Body of pancreas (tissue), 4 donors: ENCODE data around the gene PCDHB13. TPM values are rescaled to one million over a fixed set of nuclear protein-coding genes. Genes with fewer than 3 reads are reported as not detected.

Source experiments
- ATAC-seq: fragments of 150-250 bp; one replicate; pipeline ENCODE4 v1.9.1; 2016
- DNase-seq, 4 donors: peaks; one replicate each; pipeline ENCODE4 v3.0.0-alpha.2; 2019
- H3K27ac ChIP-seq, 4 donors: fragments of 200-600 bp; sonication (generic); 1 replicate in 3 of 4; 2 replicates in 1 of 4; pipeline versions ENCODE4 v1.5.1 to v1.6.1; 2016 to 2019; ENCODE audit warnings: mild to moderate bottlenecking in 1 of 4, mixed read lengths in 1 of 4, moderate library complexity in 1 of 4
- H3K27me3 ChIP-seq, 2 donors: fragments of 200-600 bp; sonication (generic); one replicate each; pipeline ENCODE4 v1.6.0; 2016; ENCODE audit warnings: mild to moderate bottlenecking in 1 of 2
- H3K36me3 ChIP-seq, 2 donors: fragments of 200-600 bp; sonication (generic); replicated peaks in 1 of 2; 2 replicates each; pipeline ENCODE4 v1.5.1; 2016; ENCODE audit warnings: low read depth in 2 of 2; ENCODE audit not compliant: insufficient read depth in 1 of 2
- H3K4me1 ChIP-seq: fragments of 200-600 bp; sonication (generic); one replicate; pipeline ENCODE4 v1.6.0; 2016
- H3K4me3 ChIP-seq, 2 donors: fragments of 200-600 bp; sonication (generic); 1 replicate in 1 of 2; 2 replicates in 1 of 2; pipeline ENCODE4 v1.5.1; 2016 to 2019
- H3K9me3 ChIP-seq, 3 donors: fragments of 200-600 bp; sonication (generic); 1 replicate in 2 of 3; 2 replicates in 1 of 3; pipeline ENCODE4 v1.5.1; 2016
- POLR2A ChIP-seq, 3 donors: fragments of 450-650 bp; IDR thresholded peaks; one replicate each; pipeline ENCODE4 v1.6.1; 2016; ENCODE audit warnings: antibody characterized with exemption in 3 of 3, mild to moderate bottlenecking in 2 of 3
- WGBS, 2 donors: methylation state at CpG; one replicate each; pipeline ENCODE4 v1.1.5; 2017; 5-methylcytosine and 5-hydroxymethylcytosine counted together
- intact Hi-C: fragments of 100-400 bp; cut with DNase I; formaldehyde crosslinking; loops from one replicate; pipeline ENCODE4 v1.15.1; 2023
- total RNA-seq, 2 donors: library from RNA; depleted of rRNA; stranded (reverse); fragments of >200 nt; gene quantifications; one replicate each; pipeline ENCODE4 v1.1.0, GENCODE V29; 2016
- TF ChIP-seq, protein P1 (sequence below), 7 experiments: fragments of 450-650 bp in 4 of 7; fragments of 200-600 bp in 3 of 7; sonication (generic) in 3 of 7; IDR thresholded peaks; one replicate each; pipeline ENCODE4 v1.5.1; 2016 to 2019; ENCODE audit warnings: antibody characterized with exemption in 7 of 7

Gene PCDHB13
- total RNA-seq, 2 donors from 2014 or later, result 6.5 to 7.6 TPM

DNA sequence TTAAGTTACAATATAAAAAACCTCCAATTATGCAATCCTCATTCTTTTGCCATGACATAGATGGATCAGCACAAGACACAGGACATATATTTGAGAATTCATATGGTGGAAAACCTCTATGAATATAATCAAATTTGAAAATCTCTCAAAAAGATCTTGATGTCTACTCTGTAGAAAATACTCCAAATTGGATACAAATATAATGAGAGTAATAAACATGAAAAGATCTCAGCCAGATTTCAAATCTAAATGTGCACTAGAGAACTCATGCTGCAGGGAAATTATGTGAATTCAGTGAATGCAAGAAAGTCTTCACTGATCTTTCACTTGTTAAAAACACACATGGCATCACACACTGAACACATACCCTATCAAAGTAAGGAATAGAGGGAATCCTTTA lies 45.2 kb downstream of the PCDHB13 start:
- Histone ChIP-seq H3K36me3 (no peaks in the 10 kb centered on the region), H3K4me1 (no peaks in the 10 kb centered on the region), H3K9me3 (peaks cover 3 to 79% (median 4%) of the 10 kb centered on the region in 3 donors), H3K4me3 (no peak overlapping the region), H3K27me3 (peaks cover 0 to 4% of the 10 kb centered on the region in 2 donors), H3K27ac (no peak overlapping the region)
- intact Hi-C loops, result no loop called here
- TF ChIP-seq, protein P1, sequence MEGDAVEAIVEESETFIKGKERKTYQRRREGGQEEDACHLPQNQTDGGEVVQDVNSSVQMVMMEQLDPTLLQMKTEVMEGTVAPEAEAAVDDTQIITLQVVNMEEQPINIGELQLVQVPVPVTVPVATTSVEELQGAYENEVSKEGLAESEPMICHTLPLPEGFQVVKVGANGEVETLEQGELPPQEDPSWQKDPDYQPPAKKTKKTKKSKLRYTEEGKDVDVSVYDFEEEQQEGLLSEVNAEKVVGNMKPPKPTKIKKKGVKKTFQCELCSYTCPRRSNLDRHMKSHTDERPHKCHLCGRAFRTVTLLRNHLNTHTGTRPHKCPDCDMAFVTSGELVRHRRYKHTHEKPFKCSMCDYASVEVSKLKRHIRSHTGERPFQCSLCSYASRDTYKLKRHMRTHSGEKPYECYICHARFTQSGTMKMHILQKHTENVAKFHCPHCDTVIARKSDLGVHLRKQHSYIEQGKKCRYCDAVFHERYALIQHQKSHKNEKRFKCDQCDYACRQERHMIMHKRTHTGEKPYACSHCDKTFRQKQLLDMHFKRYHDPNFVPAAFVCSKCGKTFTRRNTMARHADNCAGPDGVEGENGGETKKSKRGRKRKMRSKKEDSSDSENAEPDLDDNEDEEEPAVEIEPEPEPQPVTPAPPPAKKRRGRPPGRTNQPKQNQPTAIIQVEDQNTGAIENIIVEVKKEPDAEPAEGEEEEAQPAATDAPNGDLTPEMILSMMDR (IDR thresholded peaks at IDR 0.05), result no peak
- TF ChIP-seq POLR2A (IDR thresholded peaks at IDR 0.05), result no peak
- ATAC-seq (no peak), DNase-seq (no peak)

DNA sequence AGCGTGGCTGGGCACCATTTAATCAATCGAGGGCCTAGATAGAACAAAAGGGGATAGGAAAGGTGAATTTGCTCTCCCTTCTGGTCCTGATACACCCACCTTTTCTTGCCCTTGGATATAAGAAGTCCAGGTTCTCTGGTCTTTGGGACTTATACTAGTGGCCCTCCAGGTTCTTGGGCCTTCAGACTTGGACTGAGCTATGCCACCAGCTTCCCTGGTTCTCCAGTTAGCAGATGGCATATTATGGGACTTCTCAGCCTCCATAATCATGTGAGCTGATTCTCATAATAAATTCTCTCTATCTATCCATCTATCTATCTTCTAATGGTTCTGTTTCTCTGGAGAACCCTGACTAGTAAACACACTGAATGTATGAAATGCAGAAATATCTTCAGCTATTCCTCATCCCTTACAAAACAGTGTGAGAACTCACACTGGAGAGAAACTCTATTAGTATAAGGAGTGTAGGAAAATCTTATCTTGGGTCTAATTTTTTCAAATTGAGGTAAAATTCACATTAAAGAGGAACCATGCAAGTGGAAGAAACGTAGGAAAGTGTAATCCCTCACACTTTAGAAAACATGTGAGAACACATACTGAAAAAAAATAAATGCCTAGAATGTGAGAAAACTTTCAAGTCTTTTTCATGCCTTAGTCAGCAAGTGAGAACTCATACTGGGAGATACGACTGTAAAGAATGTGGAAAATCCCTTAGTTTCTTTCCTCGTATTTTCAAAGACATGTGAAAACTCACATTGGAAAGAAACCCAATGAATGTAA lies 46.9 kb downstream of the PCDHB13 start:
- H3K4me1 ChIP-seq, result no peaks in the 10 kb centered on the region
- no peak overlapping the region for H3K27ac ChIP-seq
- WGBS, 2 donors, result 62 to 64% methylated on average over 5 of the region's 5 CpGs
- H3K36me3 ChIP-seq, result no peaks in the 10 kb centered on the region
- TF ChIP-seq POLR2A (IDR thresholded peaks at IDR 0.05), result no peak
- TF ChIP-seq, protein P1 (IDR thresholded peaks at IDR 0.05), result no peak
- DNase-seq (no peak), ATAC-seq (no peak)
- intact Hi-C loops, result no loop called here
- no peak overlapping the region for H3K4me3 ChIP-seq
- H3K9me3 ChIP-seq, result peaks cover 0 to 76% (median 4%) of the 10 kb centered on the region in 3 donors
- H3K27me3 ChIP-seq, result peaks cover 0 to 4% of the 10 kb centered on the region in 2 donors

DNA sequence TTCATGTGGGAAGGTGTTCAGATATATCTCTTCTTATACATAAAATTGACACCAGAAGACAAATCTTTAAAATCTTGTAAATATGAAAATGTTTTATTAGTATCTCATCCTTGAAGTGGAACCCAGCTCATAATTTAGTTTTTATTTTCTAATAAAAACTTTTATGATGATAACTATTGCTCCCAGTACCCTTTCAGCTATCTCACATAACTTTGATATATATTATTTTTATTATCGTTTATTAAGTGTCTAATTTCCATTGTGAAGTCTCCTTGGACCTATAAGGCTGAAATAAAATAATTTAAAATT lies 47.5 kb downstream of the PCDHB13 start:
- H3K27ac ChIP-seq, result no peak overlapping the region
- ATAC-seq (no peak), DNase-seq (no peak)
- TF ChIP-seq POLR2A (IDR thresholded peaks at IDR 0.05), result no peak
- TF ChIP-seq, protein P1 (IDR thresholded peaks at IDR 0.05), result no peak
- no peak overlapping the region for H3K4me3 ChIP-seq
- 71 to 76% methylated on average over 1 of the region's 1 CpG for WGBS, 2 donors
- intact Hi-C loops, result no loop called here
- peaks cover 0 to 4% of the 10 kb centered on the region in 2 donors for H3K27me3 ChIP-seq
- peaks cover 0 to 75% (median 4%) of the 10 kb centered on the region in 3 donors for H3K9me3 ChIP-seq
- no peaks in the 10 kb centered on the region for H3K4me1 ChIP-seq
- H3K36me3 ChIP-seq, result no peaks in the 10 kb centered on the region

Other genes starting within 250 kb of the PCDHB13 start
- 1 to 10 TPM; 1.6 to 2.3 TPM for gene PCDHAC2, start 247.4 kb upstream of the PCDHB13 start, total RNA-seq
- under 1 TPM; 0.26 to 0.66 TPM for gene PCDHB1, start 162.5 kb upstream of the PCDHB13 start, total RNA-seq
- gene PCDHB2, start 119.3 kb upstream of the PCDHB13 start, total RNA-seq, result 1 to 10 TPM; 1.8 to 2.0 TPM
- 1 to 10 TPM; 1.3 to 1.8 TPM for gene PCDHB3, start 113.4 kb upstream of the PCDHB13 start, total RNA-seq
- 1 to 10 TPM; 1.6 to 3.3 TPM for gene PCDHB4, start 92.1 kb upstream of the PCDHB13 start, total RNA-seq
- 10 to 100 TPM in 1 of 2 donors, 1 to 10 TPM in 1; 4.3 to 10.6 TPM for gene PCDHB5, start 78.7 kb upstream of the PCDHB13 start, total RNA-seq
- 1 to 10 TPM in 1 of 2 donors, under 1 TPM in 1; 0.33 to 1.0 TPM for gene PCDHB6, start 63.9 kb upstream of the PCDHB13 start, total RNA-seq
- under 1 TPM in 1 of 2 donors, not detected in 1; 0.52 TPM for gene PCDHB7, start 41.3 kb upstream of the PCDHB13 start, total RNA-seq
- under 1 TPM; 0.33 to 0.52 TPM for gene PCDHB8, start 36.1 kb upstream of the PCDHB13 start, total RNA-seq
- gene PCDHB16, start 31.5 kb upstream of the PCDHB13 start, total RNA-seq, result 1 to 10 TPM; 2.1 to 4.6 TPM
- gene PCDHB9, start 26.8 kb upstream of the PCDHB13 start, total RNA-seq, result 10 to 100 TPM in 1 of 2 donors, under 1 TPM in 1; 0.78 to 19.8 TPM
- gene PCDHB10, start 21.6 kb upstream of the PCDHB13 start, total RNA-seq, result 1 to 10 TPM; 1.3 to 2.3 TPM
- 1 to 10 TPM; 4.4 to 4.9 TPM for gene PCDHB11, start 14.3 kb upstream of the PCDHB13 start, total RNA-seq
- 1 to 10 TPM; 2.0 to 3.4 TPM for gene PCDHB12, start 5.2 kb upstream of the PCDHB13 start, total RNA-seq
- gene PCDHB14, start 9.4 kb downstream of the PCDHB13 start, total RNA-seq, result 1 to 10 TPM; 3.4 to 7.3 TPM
- 1 to 10 TPM; 3.1 to 3.6 TPM for gene PCDHB15, start 31.5 kb downstream of the PCDHB13 start, total RNA-seq
- not detected for gene SLC25A2, start 90.1 kb downstream of the PCDHB13 start, total RNA-seq
- 10 to 100 TPM; 28.7 to 32.2 TPM for gene TAF7, start 106.9 kb downstream of the PCDHB13 start, total RNA-seq
- gene PCDHGA1, start 116.6 kb downstream of the PCDHB13 start, total RNA-seq, result under 1 TPM; 0.33 to 0.78 TPM
- 1 to 10 TPM; 2.0 to 2.9 TPM for gene PCDHGA2, start 124.8 kb downstream of the PCDHB13 start, total RNA-seq
- gene PCDHGA3, start 129.9 kb downstream of the PCDHB13 start, total RNA-seq, result 10 to 100 TPM in 1 of 2 donors, 1 to 10 TPM in 1; 4.2 to 11.2 TPM
- gene PCDHGB1, start 136.2 kb downstream of the PCDHB13 start, total RNA-seq, result 1 to 10 TPM; 3.9 to 6.9 TPM
- 10 to 100 TPM in 1 of 2 donors, 1 to 10 TPM in 1; 6.7 to 10.9 TPM for gene PCDHGA4, start 141.1 kb downstream of the PCDHB13 start, total RNA-seq
- gene PCDHGB2, start 146.1 kb downstream of the PCDHB13 start, total RNA-seq, result 1 to 10 TPM; 2.3 to 9.3 TPM
- 1 to 10 TPM; 5.6 to 6.0 TPM for gene PCDHGA5, start 150.2 kb downstream of the PCDHB13 start, total RNA-seq
- 10 to 100 TPM in 1 of 2 donors, 1 to 10 TPM in 1; 4.2 to 10.2 TPM for gene PCDHGB3, start 156.3 kb downstream of the PCDHB13 start, total RNA-seq
- gene PCDHGA6, start 160.0 kb downstream of the PCDHB13 start, total RNA-seq, result 10 to 100 TPM in 1 of 2 donors, 1 to 10 TPM in 1; 5.2 to 11.2 TPM
- 1 to 10 TPM; 5.2 to 7.6 TPM for gene PCDHGA7, start 168.8 kb downstream of the PCDHB13 start, total RNA-seq
- gene PCDHGB4, start 173.8 kb downstream of the PCDHB13 start, total RNA-seq, result 1 to 10 TPM; 3.6 to 4.9 TPM
- gene PCDHGA8, start 178.7 kb downstream of the PCDHB13 start, total RNA-seq, result 10 to 100 TPM in 1 of 2 donors, 1 to 10 TPM in 1; 4.2 to 10.2 TPM
- 10 to 100 TPM in 1 of 2 donors, 1 to 10 TPM in 1; 7.8 to 15.2 TPM for gene PCDHGB5, start 184.0 kb downstream of the PCDHB13 start, total RNA-seq
- gene PCDHGA9, start 188.9 kb downstream of the PCDHB13 start, total RNA-seq, result 1 to 10 TPM; 4.9 to 8.2 TPM
- gene PCDHGB6, start 194.1 kb downstream of the PCDHB13 start, total RNA-seq, result 1 to 10 TPM; 4.6 to 8.0 TPM
- 1 to 10 TPM; 5.3 to 5.4 TPM for gene PCDHGA10, start 199.1 kb downstream of the PCDHB13 start, total RNA-seq
- gene PCDHGB7, start 203.8 kb downstream of the PCDHB13 start, total RNA-seq, result 1 to 10 TPM; 7.0 to 7.9 TPM
- gene PCDHGA11, start 207.1 kb downstream of the PCDHB13 start, total RNA-seq, result 1 to 10 TPM; 4.9 to 6.9 TPM
- 1 to 10 TPM; 5.3 to 5.4 TPM for gene PCDHGA12, start 216.6 kb downstream of the PCDHB13 start, total RNA-seq